ENCODE data around the gene PHF11.
A peak's percentile ranks its signal among the peaks of the same experiment; 100 is the strongest.

PHF11 gene

GRCh38 chr13:49495783-49496762 is at the start of gene PHF11 (continued):
- TF ChIP-seq ZNF645 (tag by site-specific recombination; IDR thresholded peaks at IDR 0.05): no peak
- peak; percentile 12 for TF ChIP-seq PATZ1 (tag by site-specific recombination; IDR thresholded peaks at IDR 0.05)
- no peak for TF ChIP-seq KLF16 (tag by site-specific recombination; IDR thresholded peaks at IDR 0.05)
- TF ChIP-seq ZNF341 (tag by site-specific recombination; IDR thresholded peaks at IDR 0.05; ENCODE audit: low read depth): peak; percentile 18; the same call in 1 of the 2 replicates
- TF ChIP-seq HOXA7 (CRISPR knock-in tag; IDR thresholded peaks at IDR 0.05; ENCODE audit: borderline replicate concordance): no peak
- TF ChIP-seq ZNF514 (tag by site-specific recombination; IDR thresholded peaks at IDR 0.05): no peak
- TF ChIP-seq ZBTB48 (tag by site-specific recombination; IDR thresholded peaks at IDR 0.05): no peak
- no peak for TF ChIP-seq ZNF843 (tag by site-specific recombination; IDR thresholded peaks at IDR 0.05)
- no peak for TF ChIP-seq ZNF549 (tag by site-specific recombination; IDR thresholded peaks at IDR 0.05)
- TF ChIP-seq ZNF585B (tag by site-specific recombination; IDR thresholded peaks at IDR 0.05): no peak
- no peak for TF ChIP-seq ZNF426 (tag by site-specific recombination; IDR thresholded peaks at IDR 0.05)
- no peak for TF ChIP-seq HOXC10 (CRISPR knock-in tag; IDR thresholded peaks at IDR 0.05)
- TF ChIP-seq ZNF658 (tag by site-specific recombination; IDR thresholded peaks at IDR 0.05): no peak
- no peak for TF ChIP-seq ZNF10 (tag by site-specific recombination; IDR thresholded peaks at IDR 0.05)
- no peak for TF ChIP-seq KLF8 (tag by site-specific recombination; IDR thresholded peaks at IDR 0.05)
- TF ChIP-seq ZNF132 (tag by site-specific recombination; IDR thresholded peaks at IDR 0.05; ENCODE audit: borderline replicate concordance): no peak
- TF ChIP-seq GFI1B (tag by site-specific recombination; IDR thresholded peaks at IDR 0.05): no peak
- TF ChIP-seq ZNF664 (tag by site-specific recombination; IDR thresholded peaks at IDR 0.05): no peak
- no peak for TF ChIP-seq ZNF133 (tag by site-specific recombination; IDR thresholded peaks at IDR 0.05)
- no peak for TF ChIP-seq ZNF292 (tag by site-specific recombination; IDR thresholded peaks at IDR 0.05; ENCODE audit: borderline replicate concordance, low read depth)
- TF ChIP-seq ZNF280D (tag by site-specific recombination; IDR thresholded peaks at IDR 0.05): no peak
- TF ChIP-seq ZNF600 (tag by site-specific recombination; IDR thresholded peaks at IDR 0.05): no peak
- no peak for TF ChIP-seq ZNF391 (tag by site-specific recombination; IDR thresholded peaks at IDR 0.05; ENCODE audit: borderline replicate concordance, low read depth)
- TF ChIP-seq ZNF830 (tag by site-specific recombination; IDR thresholded peaks at IDR 0.05; ENCODE audit: low read depth): no peak
- no peak for TF ChIP-seq BCL11A (tag by site-specific recombination; IDR thresholded peaks at IDR 0.05; ENCODE audit: low read depth)
- TF ChIP-seq ZNF335 (tag by site-specific recombination; conservative IDR thresholded peaks at IDR 0.05): peak; percentile 57
- no peak for TF ChIP-seq BCL11B (tag by site-specific recombination; IDR thresholded peaks at IDR 0.05; ENCODE audit: low read depth)
- peak; percentile 95 for TF ChIP-seq SCRT2 (tag by site-specific recombination; IDR thresholded peaks at IDR 0.05)
